22Rv1 (cell line): ENCODE results near the gene SETD1A.

Experiments
- CTCF ChIP-seq: fragments of 450-650 bp; IDR thresholded peaks from 2 replicates; pipeline ENCODE4 v1.5.1; 2017; ENCODE audit warnings: mild to moderate bottlenecking
- ZFX ChIP-seq: fragments of 450-650 bp; IDR thresholded peaks from 2 replicates; pipeline ENCODE4 v1.6.1; 2017; ENCODE audit warnings: antibody characterized with exemption, borderline replicate concordance

GRCh38 chr16:30961384-30961783, 3.8 kb downstream of the SETD1A start:
- TF ChIP-seq CTCF (no peak), ZFX (no peak)
